HG02759 (cell line): ENCODE results near the gene CEP131.

Source experiments
- ATAC-seq: cut with Tn5 transposase; IDR thresholded peaks from one replicate; pipeline ENCODE4 v1.9.1; 2021; ENCODE audit warnings: mild to moderate bottlenecking, moderate library complexity; ENCODE audit not compliant: unreplicated experiment

Gene CEP131

DNA sequence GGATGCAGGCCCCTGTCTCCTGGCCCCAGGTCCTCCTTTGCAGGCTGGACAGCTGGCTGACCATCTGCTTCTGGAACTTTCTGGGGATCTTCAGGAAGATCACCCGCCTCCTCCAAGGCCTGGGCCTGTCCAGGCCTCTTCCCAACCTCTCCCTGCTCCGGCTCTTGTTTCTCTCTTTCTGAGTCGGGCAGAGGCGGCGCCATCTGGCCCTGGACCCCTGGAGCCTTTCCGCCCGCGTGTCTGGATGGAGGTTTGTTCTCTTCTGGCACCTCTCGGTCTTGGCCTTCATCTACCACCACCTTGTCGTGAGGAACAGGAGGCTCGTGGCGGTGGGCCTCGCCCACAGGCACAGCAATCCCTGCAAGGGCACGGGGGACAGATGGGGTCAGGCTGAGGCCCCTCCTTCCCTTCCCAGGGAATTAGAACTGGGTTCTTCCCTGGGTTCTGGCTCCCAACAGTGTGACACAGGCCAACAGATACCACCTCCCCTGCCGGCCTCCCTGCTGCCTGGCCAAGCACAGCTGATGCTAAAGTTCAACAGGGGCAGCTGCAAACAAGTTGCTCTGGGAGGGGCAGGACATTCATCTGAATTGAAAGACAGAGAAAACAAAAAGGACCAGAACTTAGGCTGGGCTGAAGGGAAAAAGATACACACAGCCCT lies 29.7 kb upstream of the CEP131 start:
- no peak for ATAC-seq

DNA sequence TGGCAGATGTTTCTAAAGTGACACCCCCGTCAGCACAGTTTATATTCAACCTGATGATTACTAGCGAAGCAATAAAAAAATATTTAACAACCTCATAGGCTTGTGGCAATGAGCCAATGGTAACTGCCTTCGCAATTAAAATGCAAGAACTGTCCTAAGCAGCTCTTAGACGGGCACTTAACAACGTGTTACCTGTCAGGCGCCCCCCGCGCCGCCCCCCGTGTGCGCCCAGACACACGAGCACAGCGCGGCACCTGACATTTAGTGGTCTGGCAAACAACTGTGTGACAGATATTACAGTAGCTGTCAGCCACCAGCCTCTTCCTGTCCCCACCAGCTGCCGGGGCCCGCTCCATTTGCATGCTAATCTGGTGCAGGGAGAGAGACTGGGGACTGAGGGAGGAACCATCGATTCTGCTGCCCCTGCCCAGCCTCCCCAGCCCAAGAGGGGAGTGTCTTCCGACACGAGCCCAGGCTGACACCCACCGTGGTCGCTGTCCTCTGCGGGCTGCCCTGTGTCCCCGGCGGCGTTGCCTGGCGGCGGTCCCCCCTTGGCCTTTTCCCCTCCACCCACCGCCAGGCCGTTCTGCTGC lies 29.0 kb upstream of the CEP131 start:
- no peak for ATAC-seq

DNA sequence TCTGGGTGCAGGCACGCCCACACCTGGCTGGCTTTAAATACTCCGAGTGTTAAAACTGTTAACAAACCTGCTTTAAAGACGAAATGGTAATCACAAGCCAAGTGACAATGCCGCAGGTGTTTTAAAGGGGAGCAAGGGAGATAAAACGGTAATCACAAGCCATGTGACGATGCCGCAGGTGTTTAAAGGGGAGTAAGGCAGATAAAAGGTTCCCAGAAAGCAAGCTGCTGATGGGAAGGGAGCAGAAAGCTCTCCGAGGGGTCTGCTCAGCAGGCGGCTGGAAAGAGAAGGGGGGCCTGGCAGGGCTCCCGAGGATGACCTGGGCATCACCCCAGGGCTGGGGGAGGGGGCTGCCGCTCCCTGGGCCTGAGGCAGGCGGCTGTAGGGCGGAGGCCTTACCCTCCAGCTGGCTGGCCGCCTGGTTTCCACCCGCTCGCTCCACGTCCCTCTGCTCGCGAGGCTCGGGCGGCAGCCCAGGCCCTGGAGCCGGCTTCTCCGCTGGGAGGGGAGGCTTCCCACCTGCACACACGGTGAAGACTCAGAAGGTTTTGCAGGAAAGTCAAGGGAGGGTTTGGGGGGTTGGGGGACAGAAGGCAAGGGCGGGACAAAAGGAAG lies 28.4 kb upstream of the CEP131 start:
- ATAC-seq, result no peak

DNA sequence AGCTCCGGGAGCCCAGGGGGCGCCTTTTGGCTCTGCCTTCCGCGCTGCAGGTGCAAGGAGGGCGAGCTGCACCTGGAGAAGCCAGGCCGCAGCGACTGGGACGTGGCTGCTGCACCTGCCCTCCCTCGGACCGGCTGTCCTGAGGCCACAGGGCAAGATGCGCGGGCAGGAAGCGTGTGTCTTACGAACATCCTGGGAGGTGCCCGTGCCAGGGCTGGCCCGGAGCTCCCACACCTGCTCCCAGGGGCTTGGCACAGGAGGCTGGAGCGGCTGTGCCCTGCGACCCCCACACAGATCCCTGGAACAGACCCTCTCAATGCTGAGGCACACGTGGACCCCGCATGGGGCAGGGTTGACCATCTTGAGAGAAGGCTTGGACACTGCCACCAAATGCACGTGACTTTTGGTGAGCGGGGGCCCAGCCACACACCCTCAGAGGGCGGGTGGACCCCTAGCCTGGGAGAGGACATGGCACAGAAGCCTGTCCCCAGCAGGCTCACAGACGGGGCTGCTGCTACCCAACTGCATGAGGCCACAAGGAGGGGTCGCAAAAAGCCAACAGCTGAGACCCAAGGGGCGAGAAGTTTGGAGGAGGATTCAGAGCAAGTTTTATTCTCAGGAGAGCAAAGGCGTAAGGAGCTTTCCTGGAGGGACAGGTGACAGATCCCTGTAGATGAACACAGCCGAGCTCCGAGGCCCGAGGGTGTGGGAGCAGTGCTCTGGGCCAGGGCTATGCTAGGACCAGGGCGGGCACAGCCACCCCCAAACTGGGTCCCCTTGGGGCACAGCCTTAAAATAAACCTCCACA lies 27.7 kb upstream of the CEP131 start:
- ATAC-seq, result no peak

GRCh38 chr17:81249223-81250040 lies 26.7 kb upstream of the CEP131 start:
- no peak for ATAC-seq

- no peak for ATAC-seq
These were observed 25.9 kb upstream of the CEP131 start for GRCh38 chr17:81248649-81249048.

GRCh38 chr17:81247339-81247990 lies 24.7 kb upstream of the CEP131 start:
- no peak for ATAC-seq

DNA sequence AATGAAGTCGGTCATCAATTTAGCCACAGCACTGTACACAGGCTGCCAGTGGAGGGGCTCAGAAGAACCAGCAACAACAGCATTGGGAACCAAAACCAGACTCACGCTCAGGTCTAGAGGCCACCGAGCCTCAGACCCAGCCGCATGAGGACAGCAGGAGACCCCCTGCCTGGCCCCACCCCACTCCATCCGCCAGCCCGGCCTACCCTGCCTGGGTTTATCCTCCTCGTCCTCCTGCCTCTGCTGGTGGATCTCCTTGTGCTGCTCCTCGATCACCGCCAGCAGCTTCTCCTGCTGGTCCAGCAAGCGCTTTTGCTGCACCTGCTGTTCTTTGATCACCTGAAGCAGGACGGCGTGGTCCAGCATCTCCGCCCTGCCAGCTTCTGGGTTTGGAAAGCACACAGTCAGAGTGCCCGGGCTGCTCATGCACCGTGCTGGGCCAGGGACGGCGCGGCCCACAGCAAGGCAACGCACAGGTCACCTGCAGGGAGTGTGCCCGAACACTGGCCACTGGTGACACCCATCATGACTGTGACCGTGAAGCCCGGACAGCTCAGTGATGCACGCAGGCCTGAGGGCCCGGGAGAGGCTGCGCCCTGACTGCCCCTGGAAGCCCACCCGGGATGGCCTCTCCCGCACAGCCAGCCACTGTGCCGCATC lies 24.0 kb upstream of the CEP131 start:
- no peak for ATAC-seq

GRCh38 chr17:81246343-81246670 lies 23.5 kb upstream of the CEP131 start:
- no peak for ATAC-seq

DNA sequence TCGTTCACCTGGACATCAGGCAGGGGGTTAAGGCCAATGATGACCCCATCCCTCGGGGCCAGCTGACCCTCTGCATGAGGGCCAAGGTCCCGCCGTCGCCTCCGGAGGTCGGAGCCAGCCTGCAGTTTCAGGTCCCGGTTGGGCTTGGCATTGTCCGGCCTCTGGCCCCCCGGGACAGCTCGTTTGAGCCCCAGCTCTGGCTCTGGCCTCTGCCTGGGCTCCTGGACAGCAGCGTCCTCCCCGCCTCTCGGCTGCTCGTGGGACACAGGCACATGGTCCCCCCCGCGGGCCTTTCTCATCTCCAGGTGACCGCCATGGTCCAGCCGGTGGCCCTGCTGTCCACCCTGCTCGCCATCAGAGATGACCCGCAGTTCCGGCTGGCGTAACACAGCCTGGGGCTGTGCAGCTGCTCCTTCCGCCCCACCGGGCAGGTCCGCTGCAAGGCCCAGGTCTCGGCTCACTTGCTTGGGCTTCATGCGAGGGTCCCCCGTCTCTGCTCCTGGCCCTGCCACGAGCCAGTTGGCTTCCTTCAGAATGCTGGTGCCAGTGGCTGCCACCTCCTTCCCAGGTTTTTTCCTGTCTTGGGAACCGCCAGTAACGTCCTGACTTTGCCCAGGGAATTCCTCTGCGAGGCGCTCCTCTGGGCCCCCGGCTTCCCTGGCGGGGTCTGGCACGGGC lies 23.0 kb upstream of the CEP131 start:
- no peak for ATAC-seq

GRCh38 chr17:81245024-81245664 lies 22.4 kb upstream of the CEP131 start:
- ATAC-seq, result no peak

DNA sequence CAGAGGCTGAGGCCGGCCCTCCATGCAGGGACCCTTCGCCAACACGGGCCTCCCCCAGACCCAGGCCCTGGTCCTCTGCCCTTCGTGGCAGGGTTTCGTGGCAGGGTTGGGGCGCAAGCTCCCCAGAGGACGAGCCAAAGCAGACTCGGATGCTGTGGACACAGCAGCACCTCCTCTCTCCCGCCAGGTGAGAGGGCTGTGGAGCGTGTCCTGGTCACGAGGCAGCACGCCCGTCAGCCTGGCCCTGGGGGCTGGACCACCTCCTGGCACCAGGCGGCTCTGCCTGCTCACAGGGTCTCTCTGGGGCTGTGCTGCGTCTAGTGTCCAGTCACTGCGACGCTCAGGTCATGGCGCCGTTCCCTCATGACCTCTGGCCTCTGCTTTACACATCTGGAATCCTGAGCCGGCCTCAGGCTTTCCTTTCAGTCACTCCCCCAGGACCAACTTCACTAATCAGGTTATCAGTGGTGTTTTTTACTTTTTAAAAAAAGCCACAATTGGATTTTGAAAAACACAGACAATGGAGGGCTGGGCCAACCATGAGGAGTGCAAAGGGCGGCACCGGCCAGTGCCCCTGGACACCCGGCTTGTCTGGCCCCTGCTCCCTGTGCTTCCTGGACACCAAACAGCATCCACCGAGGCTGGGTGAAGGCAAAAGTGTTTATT lies 21.7 kb upstream of the CEP131 start:
- no peak for ATAC-seq

GRCh38 chr17:81243333-81243664 lies 20.5 kb upstream of the CEP131 start:
- ATAC-seq, result no peak

DNA sequence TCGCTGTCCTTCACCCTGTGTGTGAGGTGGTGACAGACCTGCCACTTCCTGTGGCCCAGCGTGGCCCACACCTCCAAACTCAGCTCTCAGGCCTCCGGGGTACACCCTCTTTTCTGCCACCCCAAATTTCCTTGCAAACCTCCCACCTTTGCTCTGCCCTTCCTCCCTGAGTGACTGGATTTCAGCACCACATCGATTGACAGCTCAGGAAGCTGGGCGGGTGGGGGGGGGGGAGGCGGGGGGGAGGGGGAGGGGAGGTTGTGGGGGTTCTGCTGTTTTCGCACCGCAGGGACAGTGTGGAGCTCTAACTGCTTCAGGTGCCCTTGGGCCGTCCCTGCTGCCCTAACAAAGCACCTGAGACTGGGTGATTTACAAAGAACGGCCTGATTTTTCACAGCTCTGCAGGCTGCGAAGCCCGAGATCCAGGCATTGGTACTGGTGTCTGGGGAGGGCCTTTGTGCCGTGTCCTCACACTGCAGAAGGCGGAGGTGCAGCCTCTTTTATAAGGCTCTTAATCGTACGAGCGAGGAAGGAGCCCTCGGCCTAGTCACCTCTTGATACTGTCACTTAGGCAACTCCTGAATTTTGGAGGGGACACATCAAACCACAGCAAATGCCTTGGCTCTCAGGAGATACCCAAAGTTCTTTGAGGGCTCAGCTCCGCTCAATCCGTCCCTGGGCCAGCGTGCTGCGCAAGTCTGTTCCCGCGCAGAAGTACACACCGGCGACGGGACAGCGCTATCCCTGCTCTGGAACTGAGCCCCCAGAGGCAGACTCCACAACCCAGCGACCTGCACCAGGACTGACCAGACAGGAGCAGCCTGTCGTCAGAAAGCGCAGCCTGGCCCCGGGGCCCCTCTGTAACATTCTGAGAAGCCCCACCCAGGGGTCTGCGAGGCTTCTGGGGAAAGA lies 19.9 kb upstream of the CEP131 start:
- ATAC-seq, result no peak

- ATAC-seq, result no peak
These were observed 19.1 kb upstream of the CEP131 start for GRCh38 chr17:81241648-81242420.

GRCh38 chr17:81241203-81241602 lies 18.4 kb upstream of the CEP131 start:
- ATAC-seq, result no peak

DNA sequence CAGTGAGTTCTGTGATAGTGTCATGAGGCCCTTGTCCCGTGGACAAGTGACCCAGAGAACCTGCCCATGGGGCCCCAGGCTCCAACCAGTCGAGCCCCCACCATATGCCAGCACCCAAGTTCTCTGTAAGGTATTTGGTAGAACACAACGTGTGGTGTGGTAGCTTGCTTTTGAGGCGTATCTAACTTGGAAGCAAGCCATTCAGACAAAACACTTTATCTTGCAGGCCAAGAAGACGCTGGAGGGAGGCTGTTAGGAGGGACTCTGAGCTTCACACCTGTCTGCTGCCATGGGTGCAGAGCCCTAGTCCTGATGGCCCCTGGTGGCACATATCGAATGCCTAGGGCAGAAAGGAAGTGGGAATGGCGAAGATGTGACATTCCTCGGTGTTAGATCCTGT lies 18.0 kb upstream of the CEP131 start:
- no peak for ATAC-seq
